ENCODE measurements around the gene LYAR.
"Not testable (repeated sequence)": the region's sequence is repeated elsewhere in the genome, so short reads cannot be mapped to it uniquely, and the experiment has no call there.

LYAR gene

GRCh38 chr4:4259484-4260100 lies 30.4 kb downstream of the LYAR start:
- no peak for DNase-seq

- DNase-seq = not testable (repeated sequence)
Observed at GRCh38 chr4:4257705-4258104, 32.2 kb downstream of the LYAR start.

- DNase-seq = peak in 1 of 5 experiments; percentile 9
Observed at GRCh38 chr4:4256799-4257198, 33.2 kb downstream of the LYAR start.

GRCh38 chr4:4254666-4255065 lies 35.3 kb downstream of the LYAR start:
- DNase-seq = no peak

GRCh38 chr4:4254199-4254598 lies 35.8 kb downstream of the LYAR start:
- DNase-seq = no peak

GRCh38 chr4:4249866-4250265 lies 40.1 kb downstream of the LYAR start:
- DNase-seq = no peak

GRCh38 chr4:4249342-4249741 lies 40.6 kb downstream of the LYAR start:
- DNase-seq = not testable (repeated sequence)

- DNase-seq = peak in 1 of 5 experiments; percentile 15
Observed at GRCh38 chr4:4248885-4249203, 41.1 kb downstream of the LYAR start.

- peak; percentile 77 to 94 (median 87) for DNase-seq
Observed at GRCh38 chr4:4248029-4248884, 41.7 kb downstream of the LYAR start, which contains the start of gene TMEM128. TSS of gene TMEM128 (minus strand) at chr4:4248223. CDS start at chr4:4248202, 21 bp downstream.

GRCh38 chr4:4247696-4248028 lies 42.3 kb downstream of the LYAR start:
- DNase-seq = no peak

GRCh38 chr4:4245172-4245571 lies 44.8 kb downstream of the LYAR start:
- DNase-seq = no peak

GRCh38 chr4:4239551-4239950 lies 50.4 kb downstream of the LYAR start:
- DNase-seq = not testable (repeated sequence)

- DNase-seq = no peak
Observed at GRCh38 chr4:4233610-4234009, 56.3 kb downstream of the LYAR start.

- DNase-seq = no peak
Observed at GRCh38 chr4:4228356-4228668, 61.6 kb downstream of the LYAR start.

- DNase-seq = no peak
Observed at GRCh38 chr4:4227510-4228355, 62.2 kb downstream of the LYAR start.

- DNase-seq = no peak
Observed at GRCh38 chr4:4226606-4227438, 63.1 kb downstream of the LYAR start, which contains the start of gene OTOP1. TSS of gene OTOP1 (minus strand) at chr4:4226929. CDS start at chr4:4226864, 65 bp downstream.

GRCh38 chr4:4225915-4226605 lies 63.9 kb downstream of the LYAR start:
- peak in 1 of 5 experiments; percentile 3 for DNase-seq
